Thyroid gland (tissue), 4 donors: ENCODE measurements around the gene SMIM22. TPM values are rescaled to one million over a fixed set of nuclear protein-coding genes. Genes with fewer than 3 reads are reported as not detected.
A peak's percentile ranks its signal among the peaks of the same experiment; 100 is the strongest.

Experiments
- DNase-seq, 2 donors: peaks; one replicate each; pipeline ENCODE4 v3.0.0-alpha.2; 2019
- H3K27ac ChIP-seq, 3 donors: fragments of 200-600 bp; sonication (generic); 1 replicate in 2 of 3; 2 replicates in 1 of 3; pipeline ENCODE4 v1.5.1; 2016 to 2019; ENCODE audit warnings: mild to moderate bottlenecking in 1 of 3, moderate library complexity in 1 of 3
- H3K27me3 ChIP-seq: fragments of 200-600 bp; sonication (generic); one replicate; pipeline ENCODE4 v1.5.1; 2019
- H3K36me3 ChIP-seq, 2 donors: fragments of 200-600 bp; sonication (generic); one replicate each; pipeline ENCODE4 v1.5.1; 2016 to 2019
- H3K4me1 ChIP-seq, 2 donors: fragments of 200-600 bp; sonication (generic); one replicate each; pipeline ENCODE4 v1.5.1; 2017 to 2019
- H3K4me3 ChIP-seq, 3 donors: fragments of 200-600 bp; sonication (generic); replicated peaks in 1 of 3; 1 replicate in 2 of 3; 2 replicates in 1 of 3; pipeline ENCODE4 v1.5.1; 2016; ENCODE audit warnings: mild to moderate bottlenecking in 1 of 3
- H3K9me3 ChIP-seq: fragments of 200-600 bp; sonication (generic); one replicate; pipeline ENCODE4 v1.5.1; 2017
- CTCF ChIP-seq, 6 experiments: fragments of 200-600 bp in 3 of 6; fragments of 450-650 bp in 3 of 6; sonication (generic) in 3 of 6; IDR thresholded peaks; one replicate each; pipeline ENCODE4 v1.5.1; 2016 to 2019; ENCODE audit warnings: antibody characterized with exemption in 6 of 6, mild to moderate bottlenecking in 2 of 6, inconsistent platforms in 1 of 6, moderate library complexity in 1 of 6
- POLR2A ChIP-seq, 2 donors: fragments of 450-650 bp; IDR thresholded peaks; one replicate each; pipeline ENCODE4 v1.6.1; 2017; ENCODE audit warnings: antibody characterized with exemption in 2 of 2, mild to moderate bottlenecking in 2 of 2, moderate library complexity in 1 of 2
- WGBS, 2 donors: methylation state at CpG; one replicate each; pipeline ENCODE4 v1.1.5; 2017; 5-methylcytosine and 5-hydroxymethylcytosine counted together
- intact Hi-C: fragments of 100-400 bp; cut with DNase I; formaldehyde crosslinking; loops from one replicate; pipeline ENCODE4 v1.15.1; 2023
- total RNA-seq, 4 donors: library from RNA; depleted of rRNA; stranded (reverse); fragments of >200 nt; gene quantifications; one replicate each; pipeline ENCODE4 v1.2.3, GENCODE V29; 2016

SMIM22 gene
- total RNA-seq, 4 donors from 2014 or later = not detected

- intact Hi-C loops = no loop called here
- WGBS, 2 donors = 95 to 96% methylated on average over 7 of the region's 7 CpGs
These were observed 31.4 kb upstream of the SMIM22 start for GRCh38 chr16:4763791-4764190.

GRCh38 chr16:4765511-4766474 is 29.4 kb upstream of the SMIM22 start:
- H3K27me3 ChIP-seq = no peaks in the 10 kb centered on the region
- peak overlapping the region; percentile 34 to 97 (median 93) for H3K4me3 ChIP-seq
- H3K36me3 ChIP-seq = peaks cover 30 to 33% of the 10 kb centered on the region in 2 donors
- intact Hi-C loops = loop anchor here (5.0 kb wide), 1 partner anchor 37 kb away; the partner anchor contains the start of gene ROGDI
- no peaks in the 10 kb centered on the region for H3K9me3 ChIP-seq
- 73 to 77% methylated on average over 17 to 26 of the region's 26 CpGs for WGBS, 2 donors
- peaks cover 6 to 21% of the 10 kb centered on the region in 2 donors for H3K4me1 ChIP-seq
- no peak overlapping the region for H3K27ac ChIP-seq
- TF ChIP-seq POLR2A (IDR thresholded peaks at IDR 0.05) = no peak
- no peak for TF ChIP-seq CTCF (IDR thresholded peaks at IDR 0.05)
- DNase-seq = no peak

More at GRCh38 chr16:4763791-4764190, 31.4 kb upstream of the SMIM22 start:
- TF ChIP-seq POLR2A (IDR thresholded peaks at IDR 0.05) (no peak), CTCF (IDR thresholded peaks at IDR 0.05) (no peak)
- DNase-seq = no peak
- Histone ChIP-seq H3K27me3 (no peaks in the 10 kb centered on the region), H3K4me1 (peaks cover 6 to 21% of the 10 kb centered on the region in 2 donors), H3K9me3 (no peaks in the 10 kb centered on the region), H3K27ac (no peak overlapping the region), H3K36me3 (peaks cover 48 to 51% of the 10 kb centered on the region in 2 donors), H3K4me3 (no peak overlapping the region)

- DNase-seq = peak; percentile 99
- 11% methylated on average over 20 to 36 of the region's 72 CpGs for WGBS, 2 donors
- intact Hi-C loops = loop anchor here (5.0 kb wide), 1 partner anchor 35 kb away; the partner anchor contains the start of gene ROGDI
These were observed 28.1 kb upstream of the SMIM22 start, which contains the start of gene ZNF500 for GRCh38 chr16:4766875-4767628. Gene ZNF500, minus strand, starts transcription at chr16:4767162. Its CDS starts 1,184 bp downstream, at chr16:4765978.

GRCh38 chr16:4767872-4768548 is 27.2 kb upstream of the SMIM22 start:
- DNase-seq = peak; percentile 19 to 37
- intact Hi-C loops = loop anchor here (5.0 kb wide), 1 partner anchor 34 kb away; the partner anchor contains the start of gene ROGDI
- 50 to 63% methylated on average over 17 of the region's 17 CpGs for WGBS, 2 donors
- Histone ChIP-seq H3K4me1 (peaks cover 6 to 21% of the 10 kb centered on the region in 2 donors), H3K4me3 (peak overlapping the region in 1 of 3 donors; percentile 16), H3K27ac (peak overlapping the region; percentile 62 to 77 (median 75)), H3K27me3 (no peaks in the 10 kb centered on the region), H3K9me3 (no peaks in the 10 kb centered on the region), H3K36me3 (peaks cover 12 to 13% of the 10 kb centered on the region in 2 donors)
- TF ChIP-seq CTCF (IDR thresholded peaks at IDR 0.05) = no peak
- TF ChIP-seq POLR2A (IDR thresholded peaks at IDR 0.05) = no peak

More at GRCh38 chr16:4766875-4767628, 28.1 kb upstream of the SMIM22 start, which contains the start of gene ZNF500:
- H3K27ac ChIP-seq = peak within 1 kb of the TSS; percentile 75 to 80 (median 77)
- peaks cover 6 to 21% of the 10 kb centered on the region in 2 donors for H3K4me1 ChIP-seq
- peak within 1 kb of the TSS; percentile 34 to 97 (median 93) for H3K4me3 ChIP-seq
- no peaks in the 10 kb centered on the region for H3K9me3 ChIP-seq
- no peaks in the 10 kb centered on the region for H3K27me3 ChIP-seq
- peaks cover 21% of the 10 kb centered on the region in 2 donors for H3K36me3 ChIP-seq
- TF ChIP-seq CTCF (IDR thresholded peaks at IDR 0.05) (no peak), POLR2A (IDR thresholded peaks at IDR 0.05) (peak in 1 of 2 donors; percentile 72)
